Right lobe of liver (tissue), 6 donors: ENCODE measurements around the gene BCL11B. TPM values are rescaled to one million over a fixed set of nuclear protein-coding genes. Genes with fewer than 3 reads are reported as not detected.
A peak's percentile ranks its signal among the peaks of the same experiment; 100 is the strongest.

Experiments used
- ATAC-seq, 4 donors: fragments of 200-7000 bp; cut with Tn5 transposase; one replicate each; pipeline ENCODE4 v1.9.1; 2020; ENCODE audit warnings: mild to moderate bottlenecking in 4 of 4, moderate library complexity in 4 of 4
- DNase-seq, 3 donors: peaks; one replicate each; pipeline ENCODE4 v3.0.0-alpha.2; 2020
- H3K27ac ChIP-seq, 3 donors: fragments of 200-600 bp; one replicate each; pipeline ENCODE4 v1.8.0; 2022
- H3K27me3 ChIP-seq, 2 donors: fragments of 200-600 bp; one replicate each; pipeline ENCODE4 v1.8.0; 2022
- H3K36me3 ChIP-seq, 4 donors: fragments of 200-600 bp; sonication (generic) in 1 of 4; one replicate each; pipeline versions ENCODE4 v1.5.1 to v1.8.0; 2017 to 2022; ENCODE audit warnings: control low read depth in 1 of 4
- H3K4me1 ChIP-seq, 4 donors: fragments of 200-600 bp; sonication (generic) in 1 of 4; one replicate each; pipeline versions ENCODE4 v1.5.1 to v1.8.0; 2017 to 2022; ENCODE audit warnings: control low read depth in 1 of 4
- H3K4me3 ChIP-seq, 3 donors: fragments of 200-600 bp; one replicate each; pipeline ENCODE4 v1.8.0; 2022
- H3K9me3 ChIP-seq, 4 donors: fragments of 200-600 bp; sonication (generic) in 1 of 4; one replicate each; pipeline versions ENCODE4 v1.5.1 to v1.8.0; 2017 to 2022; ENCODE audit warnings: control low read depth in 1 of 4
- POLR2A ChIP-seq: fragments of 450-650 bp; IDR thresholded peaks from one replicate; pipeline ENCODE4 v1.6.1; 2017; ENCODE audit warnings: antibody characterized with exemption, mild to moderate bottlenecking
- WGBS: methylation state at CpG from one replicate; pipeline ENCODE4 v1.1.6; 2018; ENCODE audit warnings: low coverage, low lambda C conversion rate; ENCODE audit not compliant: insufficient coverage; ENCODE audit errors: missing lambda C conversion rate; 5-methylcytosine and 5-hydroxymethylcytosine counted together
- intact Hi-C, 2 donors: fragments of 100-400 bp; cut with DNase I; formaldehyde crosslinking; loops; one replicate each; pipeline versions ENCODE4 v1.11.2 to v1.14.1; 2022
- total RNA-seq, 6 experiments: library from RNA; depleted of rRNA in 2 of 6; stranded (reverse); fragments of >200 nt in 2 of 6; fragmentation: NEBNext Ultra II Directional in 3 of 6; extraction: Animal tissue kit (Norgen Biotek cat#: 25700) in 3 of 6; gene quantifications; one replicate each; pipeline versions ENCODE4 v1.1.0 to v1.2.4, GENCODE V29; 2016 to 2023
- TF ChIP-seq, protein P1 (sequence below), 4 donors: fragments of 200-600 bp in 3 of 4; fragments of 450-650 bp in 1 of 4; IDR thresholded peaks; one replicate each; pipeline versions ENCODE4 v1.5.1 to v1.8.0; 2016 to 2022; ENCODE audit warnings: antibody characterized with exemption in 4 of 4, mild to moderate bottlenecking in 2 of 4
- donor health status: DM: no; HTN: yes; CAD: no.
- donor health status: DM: no; HTN: no; CAD: no.
- donor health status: DM: no; HTN: no; CAD: no.
- donor health status: DM: no; HTN: yes; CAD: no.
- donor health status: DM: no; HTN: yes; CAD: no.

The BCL11B gene
- total RNA-seq, 6 experiments from 2014 or later: 0.04 to 0.61 (median 0.24) TPM

DNA sequence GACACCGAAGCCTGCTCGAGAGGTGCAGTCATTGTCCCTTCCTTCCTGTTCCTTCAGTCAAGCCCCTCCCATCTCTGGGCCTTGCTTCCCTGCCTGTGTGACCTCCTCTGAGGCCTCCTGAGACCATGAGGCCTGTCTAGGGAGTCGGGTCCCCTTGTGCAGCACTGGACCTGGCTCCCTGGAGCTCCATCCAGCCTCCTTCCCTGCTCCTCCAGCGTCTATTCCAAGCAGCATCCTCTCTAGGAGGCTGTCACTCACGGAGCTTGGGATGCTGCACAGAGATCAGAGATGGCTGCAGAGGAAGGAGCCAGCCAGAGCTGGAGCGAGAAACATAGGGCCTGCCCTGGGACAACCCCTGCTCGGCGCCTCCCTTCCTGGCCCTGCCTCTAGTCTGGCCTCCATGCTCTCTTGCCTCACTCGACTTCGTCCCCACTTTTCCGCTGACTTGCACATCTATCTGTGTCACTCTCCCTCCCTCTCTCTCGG, 142.7 kb downstream of the BCL11B start:
- Histone ChIP-seq H3K36me3 (no peaks in the 10 kb centered on the region), H3K4me1 (peaks cover 0 to 11% (median 0%) of the 10 kb centered on the region in 4 donors), H3K9me3 (no peaks in the 10 kb centered on the region), H3K27me3 (no peaks in the 10 kb centered on the region), H3K27ac (no peak overlapping the region), H3K4me3 (no peak overlapping the region)
- WGBS: 51% methylated on average over 7 of the region's 12 CpGs
- TF ChIP-seq, protein P1, sequence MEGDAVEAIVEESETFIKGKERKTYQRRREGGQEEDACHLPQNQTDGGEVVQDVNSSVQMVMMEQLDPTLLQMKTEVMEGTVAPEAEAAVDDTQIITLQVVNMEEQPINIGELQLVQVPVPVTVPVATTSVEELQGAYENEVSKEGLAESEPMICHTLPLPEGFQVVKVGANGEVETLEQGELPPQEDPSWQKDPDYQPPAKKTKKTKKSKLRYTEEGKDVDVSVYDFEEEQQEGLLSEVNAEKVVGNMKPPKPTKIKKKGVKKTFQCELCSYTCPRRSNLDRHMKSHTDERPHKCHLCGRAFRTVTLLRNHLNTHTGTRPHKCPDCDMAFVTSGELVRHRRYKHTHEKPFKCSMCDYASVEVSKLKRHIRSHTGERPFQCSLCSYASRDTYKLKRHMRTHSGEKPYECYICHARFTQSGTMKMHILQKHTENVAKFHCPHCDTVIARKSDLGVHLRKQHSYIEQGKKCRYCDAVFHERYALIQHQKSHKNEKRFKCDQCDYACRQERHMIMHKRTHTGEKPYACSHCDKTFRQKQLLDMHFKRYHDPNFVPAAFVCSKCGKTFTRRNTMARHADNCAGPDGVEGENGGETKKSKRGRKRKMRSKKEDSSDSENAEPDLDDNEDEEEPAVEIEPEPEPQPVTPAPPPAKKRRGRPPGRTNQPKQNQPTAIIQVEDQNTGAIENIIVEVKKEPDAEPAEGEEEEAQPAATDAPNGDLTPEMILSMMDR (IDR thresholded peaks at IDR 0.05): no peak
- no peak for TF ChIP-seq POLR2A
- ATAC-seq (no peak), DNase-seq (peak in 1 of 3 donors; percentile 29)
- intact Hi-C loops: no loop called here

DNA sequence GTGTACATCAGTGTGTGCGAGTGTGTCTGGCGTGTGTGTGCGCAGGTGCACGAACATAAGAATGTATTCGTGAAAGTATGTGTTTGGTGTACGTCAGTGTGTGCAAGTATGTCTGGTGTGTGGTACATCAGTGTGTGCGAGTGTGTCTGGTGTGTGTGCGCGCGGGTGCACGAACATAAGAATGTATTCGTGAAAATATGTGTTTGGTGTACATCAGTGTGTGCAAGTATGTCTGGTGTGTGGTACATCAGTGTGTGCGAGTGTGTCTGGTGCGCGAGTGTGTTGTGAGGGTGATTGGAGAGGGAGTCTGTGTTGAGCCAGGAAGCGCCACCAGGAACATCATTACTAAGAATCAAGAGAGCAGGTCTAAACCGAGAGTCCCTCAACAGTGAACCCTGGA, 143.8 kb downstream of the BCL11B start:
- Histone ChIP-seq H3K36me3 (no peaks in the 10 kb centered on the region), H3K4me3 (no peak overlapping the region), H3K4me1 (peaks cover 0 to 11% (median 0%) of the 10 kb centered on the region in 4 donors), H3K27ac (no peak overlapping the region), H3K9me3 (no peaks in the 10 kb centered on the region), H3K27me3 (no peaks in the 10 kb centered on the region)
- ATAC-seq: no peak
- 80% methylated on average over 16 of the region's 17 CpGs for whole genome bisulfite sequencing
- intact Hi-C loops: no loop called here
- DNase-seq: peak in 1 of 3 donors; percentile 23
- TF ChIP-seq, protein P1 (IDR thresholded peaks at IDR 0.05): no peak
- no peak for TF ChIP-seq POLR2A

DNA sequence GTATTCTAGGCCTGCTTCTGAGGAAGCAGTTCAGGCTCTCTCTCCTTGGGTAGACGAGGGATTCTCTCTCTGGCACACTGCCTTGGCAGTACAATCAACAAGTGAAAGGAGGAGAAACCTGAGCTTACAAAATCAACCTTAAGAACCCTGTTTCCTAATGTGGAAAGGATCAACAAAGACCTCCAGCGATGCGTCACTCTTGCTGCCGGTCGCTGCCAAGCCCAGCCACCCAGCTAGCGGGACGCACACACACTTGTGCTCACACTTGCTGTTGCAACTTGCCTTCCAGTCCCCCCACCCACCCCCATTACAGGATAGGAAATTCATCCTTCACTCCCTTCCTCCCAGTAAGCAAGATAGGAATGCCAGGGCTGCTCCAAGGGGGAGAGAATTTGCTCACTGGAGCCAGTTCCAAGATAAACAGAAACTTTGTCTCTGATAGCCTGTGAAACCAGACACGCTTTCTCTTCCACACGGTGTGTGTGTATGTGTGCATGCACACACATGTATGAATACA, 144.3 kb downstream of the BCL11B start:
- DNase-seq (no peak), ATAC-seq (peak in 3 of 4 donors; percentile 63 to 82 (median 74))
- Histone ChIP-seq H3K4me3 (no peak overlapping the region), H3K9me3 (no peaks in the 10 kb centered on the region), H3K36me3 (no peaks in the 10 kb centered on the region), H3K27ac (no peak overlapping the region), H3K27me3 (no peaks in the 10 kb centered on the region), H3K4me1 (peaks cover 0 to 11% (median 0%) of the 10 kb centered on the region in 4 donors)
- no peak for TF ChIP-seq POLR2A
- TF ChIP-seq, protein P1 (IDR thresholded peaks at IDR 0.05): no peak
- intact Hi-C loops: no loop called here
- 39% methylated on average over 8 of the region's 9 CpGs for WGBS

DNA sequence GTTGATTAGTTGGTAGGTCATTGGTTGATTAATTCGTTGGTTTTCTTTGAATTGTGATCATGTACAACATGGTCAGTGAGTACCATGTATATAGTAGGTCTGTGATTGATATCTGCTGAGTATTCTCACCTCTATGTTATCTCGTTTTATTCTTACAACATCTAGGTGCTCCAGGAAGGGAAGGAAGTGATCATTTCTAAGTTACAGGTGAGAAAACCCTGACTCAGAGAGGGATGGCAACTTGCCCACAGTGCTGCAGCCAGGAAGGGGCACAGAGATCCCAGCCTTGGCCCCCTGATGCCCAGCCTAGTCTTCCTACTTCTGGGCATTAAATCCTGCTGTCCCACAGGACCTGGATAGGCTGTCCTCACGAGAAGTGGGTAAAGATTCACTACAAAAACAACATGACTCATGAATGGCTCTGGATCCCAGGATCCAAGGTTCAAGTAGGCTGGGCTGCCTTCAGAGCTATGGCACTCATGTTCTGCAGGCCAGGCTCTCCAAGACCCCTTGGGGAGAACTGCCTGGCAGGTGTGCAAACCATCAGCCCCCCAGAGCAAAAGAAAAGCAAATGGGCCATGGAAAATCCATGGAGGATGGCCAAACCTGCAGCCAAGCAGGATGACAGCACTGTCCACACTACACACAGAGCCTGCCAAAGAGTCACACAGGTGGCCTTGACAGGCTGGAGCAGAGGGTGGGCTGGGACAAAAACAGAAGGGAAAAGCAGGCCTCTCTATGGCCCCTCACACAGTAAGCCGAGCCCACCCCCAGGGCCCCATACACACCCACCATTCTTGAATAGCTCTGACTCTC, 146.2 kb downstream of the BCL11B start:
- Histone ChIP-seq H3K36me3 (no peaks in the 10 kb centered on the region), H3K27ac (no peak overlapping the region), H3K4me3 (no peak overlapping the region), H3K27me3 (no peaks in the 10 kb centered on the region), H3K9me3 (no peaks in the 10 kb centered on the region), H3K4me1 (peaks cover 0 to 11% (median 0%) of the 10 kb centered on the region in 4 donors)
- peak in 2 of 4 donors; percentile 55 to 69 for ATAC-seq
- TF ChIP-seq, protein P1 (IDR thresholded peaks at IDR 0.05): no peak
- no peak for TF ChIP-seq POLR2A
- intact Hi-C loops: no loop called here
- 35% methylated on average over 3 of the region's 4 CpGs for whole genome bisulfite sequencing
- DNase-seq: no peak
